Vagina (tissue), 2 donors: ENCODE data around the gene GYG2. TPM values are rescaled to one million over a fixed set of nuclear protein-coding genes. Genes with fewer than 3 reads are reported as not detected.

Experiments
- DNase-seq, 2 donors: peaks; one replicate each; pipeline ENCODE4 v3.0.0-alpha.2; 2017; ENCODE audit errors: extremely low spot score in 2 of 2
- H3K27ac ChIP-seq: fragments of 200-600 bp; sonication (generic); one replicate; pipeline ENCODE4 v1.5.1; 2019
- H3K27me3 ChIP-seq: fragments of 200-600 bp; sonication (generic); one replicate; pipeline ENCODE4 v1.5.1; 2019
- H3K36me3 ChIP-seq, 2 donors: fragments of 200-600 bp; sonication (generic); one replicate each; pipeline ENCODE4 v1.5.1; 2017 to 2019
- H3K4me1 ChIP-seq: fragments of 200-600 bp; sonication (generic); one replicate; pipeline ENCODE4 v1.5.1; 2019
- H3K4me3 ChIP-seq, 2 donors: fragments of 200-600 bp; sonication (generic); 1 replicate in 1 of 2; 2 replicates in 1 of 2; pipeline ENCODE4 v1.5.1; 2016 to 2019
- H3K9me3 ChIP-seq: fragments of 200-600 bp; sonication (generic); one replicate; pipeline ENCODE4 v1.5.1; 2019
- POLR2A ChIP-seq, 2 donors: fragments of 450-650 bp; IDR thresholded peaks; one replicate each; pipeline ENCODE4 v1.6.1; 2017; ENCODE audit warnings: antibody characterized with exemption in 2 of 2, mild to moderate bottlenecking in 2 of 2, moderate library complexity in 2 of 2
- POLR2AphosphoS5 ChIP-seq, 2 donors: sonication (generic); formaldehyde crosslinking; IDR thresholded peaks; one replicate each; pipeline ENCODE4 v1.9.0; 2017; ENCODE audit warnings: antibody characterized with exemption in 2 of 2, mild to moderate bottlenecking in 2 of 2, low read depth in 1 of 2; ENCODE audit not compliant: insufficient read depth in 1 of 2
- intact Hi-C: fragments of 100-400 bp; cut with DNase I; formaldehyde crosslinking; loops from one replicate; pipeline ENCODE4 v1.15.1; 2023
- total RNA-seq: library from RNA; depleted of rRNA; stranded (reverse); fragments of >200 nt; gene quantifications from one replicate; pipeline ENCODE4 v1.2.3, GENCODE V29; 2016
- TF ChIP-seq, protein P1 (sequence below), 3 experiments: fragments of 450-650 bp in 2 of 3; fragments of 200-600 bp in 1 of 3; sonication (generic) in 1 of 3; IDR thresholded peaks; one replicate each; pipeline ENCODE4 v1.5.1; 2017 to 2019; ENCODE audit warnings: antibody characterized with exemption in 3 of 3, mild to moderate bottlenecking in 2 of 3, moderate library complexity in 2 of 3

The GYG2 gene
- total RNA-seq, 1 donor from 2014 or later = 15.7 TPM

GRCh38 chrX:2931612-2932011, 102.9 kb downstream of the GYG2 start:
- H3K9me3 ChIP-seq = peaks cover 6% of the 10 kb centered on the region
- DNase-seq = no peak

More at GRCh38 chrX:2931612-2932011, 102.9 kb downstream of the GYG2 start:
- Histone ChIP-seq H3K27me3 (no peaks in the 10 kb centered on the region), H3K27ac (no peak overlapping the region), H3K4me3 (no peak overlapping the region), H3K4me1 (peaks cover 5% of the 10 kb centered on the region), H3K36me3 (no peaks in the 10 kb centered on the region)
- TF ChIP-seq, protein P1, sequence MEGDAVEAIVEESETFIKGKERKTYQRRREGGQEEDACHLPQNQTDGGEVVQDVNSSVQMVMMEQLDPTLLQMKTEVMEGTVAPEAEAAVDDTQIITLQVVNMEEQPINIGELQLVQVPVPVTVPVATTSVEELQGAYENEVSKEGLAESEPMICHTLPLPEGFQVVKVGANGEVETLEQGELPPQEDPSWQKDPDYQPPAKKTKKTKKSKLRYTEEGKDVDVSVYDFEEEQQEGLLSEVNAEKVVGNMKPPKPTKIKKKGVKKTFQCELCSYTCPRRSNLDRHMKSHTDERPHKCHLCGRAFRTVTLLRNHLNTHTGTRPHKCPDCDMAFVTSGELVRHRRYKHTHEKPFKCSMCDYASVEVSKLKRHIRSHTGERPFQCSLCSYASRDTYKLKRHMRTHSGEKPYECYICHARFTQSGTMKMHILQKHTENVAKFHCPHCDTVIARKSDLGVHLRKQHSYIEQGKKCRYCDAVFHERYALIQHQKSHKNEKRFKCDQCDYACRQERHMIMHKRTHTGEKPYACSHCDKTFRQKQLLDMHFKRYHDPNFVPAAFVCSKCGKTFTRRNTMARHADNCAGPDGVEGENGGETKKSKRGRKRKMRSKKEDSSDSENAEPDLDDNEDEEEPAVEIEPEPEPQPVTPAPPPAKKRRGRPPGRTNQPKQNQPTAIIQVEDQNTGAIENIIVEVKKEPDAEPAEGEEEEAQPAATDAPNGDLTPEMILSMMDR (IDR thresholded peaks at IDR 0.05) = no peak
- TF ChIP-seq POLR2A (IDR thresholded peaks at IDR 0.05) (no peak), POLR2AphosphoS5 (IDR thresholded peaks at IDR 0.05; ENCODE audit: insufficient read depth in 1 of 2, low read depth in 1 of 2) (no peak)
- intact Hi-C loops = no loop called here

Other genes starting within 250 kb of the GYG2 start
- gene CD99, start 137.6 kb upstream of the GYG2 start, total RNA-seq = 282 TPM
- gene XG, start 76.9 kb upstream of the GYG2 start, total RNA-seq = 5.9 TPM
- 14.0 TPM for gene ARSD, start 100.4 kb downstream of the GYG2 start, total RNA-seq
- not detected for gene ARSH, start 177.6 kb downstream of the GYG2 start, total RNA-seq
- gene ARSF, start 212.5 kb downstream of the GYG2 start, total RNA-seq = 2.2 TPM